Upper lobe of left lung (tissue), 4 donors: ENCODE measurements around the gene HNRNPM.

Experiments used
- CTCF ChIP-seq, 6 experiments: fragments of 450-650 bp in 4 of 6; fragments of 200-600 bp in 2 of 6; sonication (generic) in 2 of 6; IDR thresholded peaks; one replicate each; pipeline ENCODE4 v1.5.1; 2016 to 2019; ENCODE audit warnings: antibody characterized with exemption in 6 of 6
- POLR2AphosphoS5 ChIP-seq, 2 donors: sonication (generic); formaldehyde crosslinking; IDR thresholded peaks; one replicate each; pipeline ENCODE4 v1.5.1; 2017; ENCODE audit warnings: antibody characterized with exemption in 2 of 2

GRCh38 chr19:8529369-8530006 is 84.7 kb downstream of the HNRNPM start:
- TF ChIP-seq CTCF (IDR thresholded peaks at IDR 0.05), result no peak
- TF ChIP-seq POLR2AphosphoS5 (IDR thresholded peaks at IDR 0.05), result no peak
